GM19025 (cell line): ENCODE measurements around the gene MYDGF.
"Not testable (repeated sequence)": the region's sequence is repeated elsewhere in the genome, so short reads cannot be mapped to it uniquely, and the experiment has no call there.

Experiments
- ATAC-seq: cut with Tn5 transposase; IDR thresholded peaks from one replicate; pipeline ENCODE4 v1.9.1; 2021; ENCODE audit warnings: mild to moderate bottlenecking, low read depth, moderate library complexity; ENCODE audit not compliant: unreplicated experiment

The MYDGF gene

GRCh38 chr19:4701557-4701956, 31.4 kb upstream of the MYDGF start:
- no peak for ATAC-seq

- no peak for ATAC-seq
Measured at GRCh38 chr19:4700693-4700970, 30.5 kb upstream of the MYDGF start.

- no peak for ATAC-seq
Measured at GRCh38 chr19:4699826-4700692, 29.9 kb upstream of the MYDGF start.

GRCh38 chr19:4697304-4697703, 27.2 kb upstream of the MYDGF start:
- ATAC-seq = no peak

GRCh38 chr19:4695224-4695731, 25.1 kb upstream of the MYDGF start:
- no peak for ATAC-seq

GRCh38 chr19:4694211-4694987, 24.3 kb upstream of the MYDGF start:
- no peak for ATAC-seq

GRCh38 chr19:4693471-4694121, 23.5 kb upstream of the MYDGF start:
- no peak for ATAC-seq

- no peak for ATAC-seq
Measured at GRCh38 chr19:4693078-4693350, 22.9 kb upstream of the MYDGF start.

GRCh38 chr19:4692251-4693077, 22.3 kb upstream of the MYDGF start:
- ATAC-seq = no peak

- no peak for ATAC-seq
Measured at GRCh38 chr19:4691373-4691772, 21.2 kb upstream of the MYDGF start.

GRCh38 chr19:4690361-4690760, 20.2 kb upstream of the MYDGF start:
- ATAC-seq = no peak

- ATAC-seq = no peak
Measured at GRCh38 chr19:4689403-4689802, 19.3 kb upstream of the MYDGF start.

GRCh38 chr19:4688587-4688986, 18.4 kb upstream of the MYDGF start:
- ATAC-seq = no peak

- no peak for ATAC-seq
Measured at GRCh38 chr19:4687396-4687795, 17.3 kb upstream of the MYDGF start.

- no peak for ATAC-seq
Measured at GRCh38 chr19:4686700-4687099, 16.6 kb upstream of the MYDGF start.

- ATAC-seq = no peak
Measured at GRCh38 chr19:4684312-4685095, 14.4 kb upstream of the MYDGF start.

GRCh38 chr19:4682417-4683200, 12.5 kb upstream of the MYDGF start:
- no peak for ATAC-seq

- not testable (repeated sequence) for ATAC-seq
Measured at GRCh38 chr19:4680021-4680420, 9.9 kb upstream of the MYDGF start.
